Activated T-helper 1 cell treated with Interleukin-2 at 50 U/mL for 16 hours (primary cell): ENCODE results near the gene ANKDD1A.
A peak's percentile ranks its signal among the peaks of the same experiment; 100 is the strongest.

Source experiments
- DNase-seq: peaks from one replicate; pipeline ENCODE4 v3.0.0-alpha.2; 2020; ENCODE audit warnings: low read depth

The ANKDD1A gene

GRCh38 chr15:64961013-64961412 is 49.3 kb downstream of the ANKDD1A start:
- DNase-seq = no peak

- no peak for DNase-seq
Measured at GRCh38 chr15:64969401-64969800, 57.7 kb downstream of the ANKDD1A start.

- no peak for DNase-seq
Measured at GRCh38 chr15:64970698-64971097, 59.0 kb downstream of the ANKDD1A start.

GRCh38 chr15:64975390-64975789 is 63.7 kb downstream of the ANKDD1A start:
- DNase-seq = no peak

GRCh38 chr15:64979252-64979710 is 67.6 kb downstream of the ANKDD1A start:
- DNase-seq = no peak

- no peak for DNase-seq
Measured at GRCh38 chr15:64981812-64982431, 70.2 kb downstream of the ANKDD1A start.

- no peak for DNase-seq
Measured at GRCh38 chr15:64982472-64982871, 70.8 kb downstream of the ANKDD1A start.

GRCh38 chr15:64985366-64986033 is 73.8 kb downstream of the ANKDD1A start:
- DNase-seq = no peak

GRCh38 chr15:64987136-64987535 is 75.4 kb downstream of the ANKDD1A start:
- DNase-seq = no peak

GRCh38 chr15:64989416-64990167 is 77.9 kb downstream of the ANKDD1A start, which contains the start of gene SPG21:
TSS of gene SPG21 (minus strand) at chr15:64989914. CDS start at chr15:64983569, 6,345 bp downstream.
- DNase-seq = peak; percentile 89

GRCh38 chr15:64990168-64990470 is 78.4 kb downstream of the ANKDD1A start:
- no peak for DNase-seq

GRCh38 chr15:64991536-64992135 is 79.9 kb downstream of the ANKDD1A start:
- no peak for DNase-seq

GRCh38 chr15:64993290-64993689 is 81.6 kb downstream of the ANKDD1A start:
- DNase-seq = no peak

- DNase-seq = no peak
Measured at GRCh38 chr15:64997066-64997465, 85.4 kb downstream of the ANKDD1A start.

- DNase-seq = no peak
Measured at GRCh38 chr15:64997745-64998375, 86.2 kb downstream of the ANKDD1A start.

GRCh38 chr15:65004993-65005392 is 93.3 kb downstream of the ANKDD1A start:
- DNase-seq = no peak

- no peak for DNase-seq
Measured at GRCh38 chr15:65006876-65007275, 95.2 kb downstream of the ANKDD1A start.
